Endothelial cell of umbilical vein (primary cell): Measurements from ENCODE around the gene EIF1AD. TPM values are rescaled to one million over a fixed set of nuclear protein-coding genes. Genes with fewer than 3 reads are reported as not detected.

Experiments used
- BruUV-seq: library from RNA; stranded (reverse); fragments of 400-500 nt; replicated peaks from 2 replicates; lab custom pipeline; 2021; lab: Mats Ljungman, UMichigan
- CTCF ChIA-PET: fragments of 300-600, 350-600 bp; sonication (Branson Sonifier 250); formaldehyde crosslinking; loops from one replicate; lab custom pipeline; 2021; ENCODE audit warnings: antibody characterized with exemption, inconsistent platforms; lab: Charles Lee
- POLR2A ChIA-PET: fragments of 300-600, 350-600 bp; sonication (Branson Sonifier 250); formaldehyde crosslinking; loops from one replicate; lab custom pipeline; 2021; ENCODE audit warnings: antibody characterized with exemption, inconsistent platforms; lab: Charles Lee
- DNase-seq: peaks from one replicate; pipeline ENCODE4 v3.0.0-alpha.2; 2011; ENCODE audit warnings: low read depth, low spot score
- FAIRE-seq: peaks from 2 replicates; lab custom pipeline; 2011; peaks lifted over from hg19 to GRCh38; lab: Jason Lieb, UNC
- H2AFZ ChIP-seq: 2 replicates; pipeline ENCODE4 v1.6.0; 2012; ENCODE audit warnings: low read depth, low read length, control low read depth, inconsistent platforms
- H3K27ac ChIP-seq: 2 replicates; pipeline ENCODE4 v1.5.1; 2011; ENCODE audit warnings: low read depth, mild to moderate bottlenecking, control low read depth, low read length, moderate library complexity; ENCODE audit not compliant: insufficient read depth
- H3K27me3 ChIP-seq, 2 experiments: 2 replicates each; pipeline versions ENCODE4 v1.6.0 to v1.6.1; 2011; ENCODE audit warnings: low read length in 2 of 2, mixed read lengths in 1 of 2; ENCODE audit not compliant: control insufficient read depth in 2 of 2, insufficient read depth in 2 of 2
- H3K36me3 ChIP-seq, 2 experiments: 2 replicates in 1 of 2; 3 replicates in 1 of 2; pipeline ENCODE4 v1.5.1; 2011; ENCODE audit warnings: low read length in 2 of 2, mild to moderate bottlenecking in 1 of 2, moderate library complexity in 1 of 2; ENCODE audit not compliant: control insufficient read depth in 2 of 2, insufficient read depth in 2 of 2; ENCODE audit errors: extremely low read depth in 1 of 2
- H3K4me1 ChIP-seq: 3 replicates; pipeline ENCODE4 v1.5.1; 2011; ENCODE audit warnings: mild to moderate bottlenecking, low read length; ENCODE audit not compliant: control insufficient read depth, insufficient read depth; ENCODE audit errors: extremely low read depth
- H3K4me2 ChIP-seq: 2 replicates; pipeline ENCODE4 v1.6.1; 2011; ENCODE audit warnings: low read length, control low read depth, mixed read lengths; ENCODE audit not compliant: insufficient read depth
- H3K4me3 ChIP-seq, 3 experiments: fragments of 200-600 bp in 1 of 3; sonication (generic), shearing (Covaris generic) in 1 of 3; replicated peaks in 1 of 3; 2 replicates each; pipeline ENCODE4 v1.5.1; 2011 to 2016; ENCODE audit warnings: control low read depth in 3 of 3, low read length in 3 of 3, mild to moderate bottlenecking in 2 of 3, inconsistent platforms in 1 of 3, low read depth in 1 of 3, moderate library complexity in 1 of 3; ENCODE audit not compliant: insufficient read depth in 1 of 3
- H3K79me2 ChIP-seq: 2 replicates; pipeline ENCODE4 v1.6.0; 2012; ENCODE audit warnings: low read length, inconsistent platforms; ENCODE audit not compliant: control insufficient read depth, insufficient read depth
- H3K9ac ChIP-seq: replicated peaks from 2 replicates; pipeline ENCODE3; 2011; ENCODE audit warnings: low read length, control low read depth; ENCODE audit not compliant: insufficient read depth; ENCODE audit errors: extremely low read depth
- H3K9me1 ChIP-seq: replicated peaks from 3 replicates; pipeline ENCODE4 v1.6.0; 2011; ENCODE audit warnings: mild to moderate bottlenecking, low read length; ENCODE audit not compliant: control insufficient read depth, insufficient read depth; ENCODE audit errors: extremely low read depth
- H3K9me3 ChIP-seq: replicated peaks from 2 replicates; pipeline ENCODE4 v1.5.1; 2012; ENCODE audit warnings: low read length, inconsistent platforms; ENCODE audit not compliant: control insufficient read depth, insufficient read depth
- H4K20me1 ChIP-seq: replicated peaks from 2 replicates; pipeline ENCODE3; 2011; ENCODE audit warnings: mild to moderate bottlenecking, low read length; ENCODE audit not compliant: control insufficient read depth, insufficient read depth; ENCODE audit errors: extremely low read depth
- EZH2 ChIP-seq: IDR thresholded peaks from 2 replicates; pipeline ENCODE4 v1.6.1; 2012; ENCODE audit warnings: borderline replicate concordance, low read depth, mild to moderate bottlenecking, moderate library complexity, low read length, inconsistent platforms; ENCODE audit not compliant: severe bottlenecking
- FOS ChIP-seq: IDR thresholded peaks from 2 replicates; pipeline ENCODE4 v1.6.1; 2011; ENCODE audit warnings: mild to moderate bottlenecking, low read length, moderate library complexity, borderline replicate concordance; ENCODE audit not compliant: insufficient read depth
- JUN ChIP-seq: IDR thresholded peaks from 2 replicates; pipeline ENCODE4 v1.6.1; 2011; ENCODE audit warnings: borderline replicate concordance, low read depth; ENCODE audit not compliant: insufficient read length, insufficient read depth
- MYC ChIP-seq: IDR thresholded peaks from one replicate; pipeline ENCODE4 v1.6.1; 2011; ENCODE audit warnings: mild to moderate bottlenecking, low read depth, low read length
- POLR2A ChIP-seq: IDR thresholded peaks from 2 replicates; pipeline ENCODE4 v1.6.1; 2012; ENCODE audit warnings: low read depth, mild to moderate bottlenecking, control low read depth, low read length
- POLR2AphosphoS5 ChIP-seq: IDR thresholded peaks from 2 replicates; pipeline ENCODE4 v1.6.1; 2012; ENCODE audit warnings: low read depth, mild to moderate bottlenecking, control low read depth, low read length, moderate library complexity; ENCODE audit not compliant: insufficient read depth
- dilution Hi-C: fragments of 300-500 bp; cut with MboI; formaldehyde crosslinking; loops from one replicate; pipeline ENCODE4 v1.15.0; 2019; ENCODE audit warnings: low sequenced_read_pairs; ENCODE audit not compliant: extremely low pct_ligation_motif_present
- intact Hi-C: fragments of 100-400 bp; cut with micrococcal nuclease; formaldehyde crosslinking; loops from one replicate; pipeline ENCODE4 v1.10.0; 2022
- polyA plus RNA-seq, 4 experiments: library from polyadenylated mRNA; depleted of rRNA in 3 of 4; stranded (reverse) in 3 of 4; unstranded in 1 of 4; fragments of >200 nt; gene quantifications; 2 replicates each; pipeline versions ENCODE4 v1.2.1 to v1.2.3, GENCODE V29; 2011 to 2012; ENCODE audit warnings: missing spikeins in 1 of 4
- total RNA-seq: library from RNA; stranded (reverse); gene quantifications from 2 replicates; pipeline ENCODE4 v1.2.3, GENCODE V29; 2021
- TF ChIP-seq, protein P1 (sequence below), 2 donors: IDR thresholded peaks; 1 replicate in 1 of 2; 2 replicates in 1 of 2; pipeline ENCODE4 v1.5.1; 2011; ENCODE audit warnings: low read length in 2 of 2, mild to moderate bottlenecking in 2 of 2, moderate library complexity in 2 of 2, control low read depth in 1 of 2, inconsistent platforms in 1 of 2, low read depth in 1 of 2; ENCODE audit not compliant: insufficient read depth in 1 of 2; ENCODE audit errors: extremely low read depth in 1 of 2

The EIF1AD gene
- total and polyA plus RNA-seq, 2 donors (not counting 3 experiments of a cell fraction or from before 2014, with no cell fraction given) = 39.3 to 39.7 TPM

DNA sequence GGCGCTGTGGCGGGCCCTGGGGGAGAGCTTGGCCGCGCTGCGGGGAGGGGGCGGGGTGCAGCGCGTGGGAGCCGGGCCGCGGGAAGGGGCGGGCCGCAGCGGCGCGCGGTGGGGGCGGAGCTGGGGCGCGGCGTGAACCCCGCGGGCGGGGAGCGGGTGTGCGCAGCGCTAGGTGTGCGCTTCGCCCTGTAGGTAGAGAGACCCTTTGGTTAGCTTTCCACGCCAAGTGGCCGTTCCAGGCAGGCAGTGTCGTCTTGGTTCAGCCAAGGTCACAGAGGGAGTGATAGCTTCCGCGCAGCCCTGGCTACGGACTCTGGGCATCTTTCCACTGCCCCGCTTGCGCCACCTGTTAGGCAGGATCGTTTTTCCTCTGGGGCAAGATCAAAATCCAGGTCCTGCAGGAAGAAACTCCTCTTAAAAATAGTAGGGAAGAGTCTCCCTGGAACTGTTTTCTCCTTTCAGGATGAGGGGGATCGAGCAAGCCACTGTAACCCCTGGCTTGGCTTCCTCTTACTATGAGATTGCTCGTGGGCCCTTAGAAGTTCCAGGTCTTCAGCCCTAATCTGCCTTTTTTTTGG, 780 bp upstream of the EIF1AD start:
- Histone ChIP-seq H3K9me1 (no peaks in the 10 kb centered on the region), H3K27me3 (no peaks in the 10 kb centered on the region), H3K9ac (peak overlapping the region; percentile 74), H4K20me1 (no peaks in the 10 kb centered on the region), H3K4me3 (peak overlapping the region; percentile 68 to 88 (median 82)), H3K36me3 (peaks cover 12 to 24% of the 10 kb centered on the region in 2 experiments), H3K4me2 (peak overlapping the region; percentile 82), H2AFZ (peak overlapping the region; percentile 22), H3K79me2 (peaks cover 38% of the 10 kb centered on the region), H3K4me1 (peaks cover 9% of the 10 kb centered on the region), H3K27ac (peak overlapping the region; percentile 66), H3K9me3 (no peaks in the 10 kb centered on the region)
- no TSS peak for BruUV-seq
- ChIA-PET POLR2A (interaction anchor here (0.7 to 1.5 kb wide), 4 partner anchors 20 to 340 kb away, joined by 3 to 5 read pairs (median 4); partner anchors contain the start of genes CCDC85B and RELA), CTCF (interaction anchor here (0.7 to 1.9 kb wide), 8 partner anchors 10 to 223 kb away, joined by 3 to 14 read pairs (median 4); partner anchors contain the start of gene FIBP)
- dilution Hi-C loops = no loop called here
- TF ChIP-seq, protein P1, sequence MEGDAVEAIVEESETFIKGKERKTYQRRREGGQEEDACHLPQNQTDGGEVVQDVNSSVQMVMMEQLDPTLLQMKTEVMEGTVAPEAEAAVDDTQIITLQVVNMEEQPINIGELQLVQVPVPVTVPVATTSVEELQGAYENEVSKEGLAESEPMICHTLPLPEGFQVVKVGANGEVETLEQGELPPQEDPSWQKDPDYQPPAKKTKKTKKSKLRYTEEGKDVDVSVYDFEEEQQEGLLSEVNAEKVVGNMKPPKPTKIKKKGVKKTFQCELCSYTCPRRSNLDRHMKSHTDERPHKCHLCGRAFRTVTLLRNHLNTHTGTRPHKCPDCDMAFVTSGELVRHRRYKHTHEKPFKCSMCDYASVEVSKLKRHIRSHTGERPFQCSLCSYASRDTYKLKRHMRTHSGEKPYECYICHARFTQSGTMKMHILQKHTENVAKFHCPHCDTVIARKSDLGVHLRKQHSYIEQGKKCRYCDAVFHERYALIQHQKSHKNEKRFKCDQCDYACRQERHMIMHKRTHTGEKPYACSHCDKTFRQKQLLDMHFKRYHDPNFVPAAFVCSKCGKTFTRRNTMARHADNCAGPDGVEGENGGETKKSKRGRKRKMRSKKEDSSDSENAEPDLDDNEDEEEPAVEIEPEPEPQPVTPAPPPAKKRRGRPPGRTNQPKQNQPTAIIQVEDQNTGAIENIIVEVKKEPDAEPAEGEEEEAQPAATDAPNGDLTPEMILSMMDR (IDR thresholded peaks at IDR 0.05; ENCODE audit: extremely low read depth in 1 of 2, insufficient read depth in 1 of 2, low read depth in 1 of 2, low read length in 2 of 2) = no peak
- no peak for TF ChIP-seq EZH2
- no peak for TF ChIP-seq FOS
- peak; percentile 68 for TF ChIP-seq POLR2A
- TF ChIP-seq MYC = no peak
- TF ChIP-seq POLR2AphosphoS5 = peak; percentile 65
- TF ChIP-seq JUN = no peak
- no peak for DNase-seq
- no peak for FAIRE-seq
- intact Hi-C loops = loop anchor here (1.0 to 2.0 kb wide), 6 partner anchors 19 to 144 kb away; partner anchors contain the start of genes C11orf68, CFL1, DRAP1 and SART1
